Tibial nerve (tissue), 4 donors: ENCODE data around the gene SCRN1.

Experiments
- EP300 ChIP-seq, 2 donors: sonication (generic); formaldehyde crosslinking; IDR thresholded peaks; one replicate each; pipeline ENCODE4 v1.6.1; 2017; ENCODE audit warnings: antibody characterized with exemption in 2 of 2, mild to moderate bottlenecking in 1 of 2
- POLR2A ChIP-seq, 2 donors: fragments of 450-650 bp; IDR thresholded peaks; one replicate each; pipeline ENCODE4 v1.6.1; 2017; ENCODE audit warnings: antibody characterized with exemption in 2 of 2, mild to moderate bottlenecking in 2 of 2, moderate library complexity in 2 of 2
- TF ChIP-seq, protein P1 (sequence below), 5 experiments: fragments of 200-600 bp in 3 of 5; fragments of 450-650 bp in 2 of 5; sonication (generic) in 3 of 5; IDR thresholded peaks; one replicate each; pipeline ENCODE4 v1.5.1; 2016 to 2019; ENCODE audit warnings: antibody characterized with exemption in 5 of 5, mild to moderate bottlenecking in 3 of 5, moderate library complexity in 2 of 5

GRCh38 chr7:29914180-29914579 lies 75.4 kb downstream of the SCRN1 start:
- TF ChIP-seq, protein P1, sequence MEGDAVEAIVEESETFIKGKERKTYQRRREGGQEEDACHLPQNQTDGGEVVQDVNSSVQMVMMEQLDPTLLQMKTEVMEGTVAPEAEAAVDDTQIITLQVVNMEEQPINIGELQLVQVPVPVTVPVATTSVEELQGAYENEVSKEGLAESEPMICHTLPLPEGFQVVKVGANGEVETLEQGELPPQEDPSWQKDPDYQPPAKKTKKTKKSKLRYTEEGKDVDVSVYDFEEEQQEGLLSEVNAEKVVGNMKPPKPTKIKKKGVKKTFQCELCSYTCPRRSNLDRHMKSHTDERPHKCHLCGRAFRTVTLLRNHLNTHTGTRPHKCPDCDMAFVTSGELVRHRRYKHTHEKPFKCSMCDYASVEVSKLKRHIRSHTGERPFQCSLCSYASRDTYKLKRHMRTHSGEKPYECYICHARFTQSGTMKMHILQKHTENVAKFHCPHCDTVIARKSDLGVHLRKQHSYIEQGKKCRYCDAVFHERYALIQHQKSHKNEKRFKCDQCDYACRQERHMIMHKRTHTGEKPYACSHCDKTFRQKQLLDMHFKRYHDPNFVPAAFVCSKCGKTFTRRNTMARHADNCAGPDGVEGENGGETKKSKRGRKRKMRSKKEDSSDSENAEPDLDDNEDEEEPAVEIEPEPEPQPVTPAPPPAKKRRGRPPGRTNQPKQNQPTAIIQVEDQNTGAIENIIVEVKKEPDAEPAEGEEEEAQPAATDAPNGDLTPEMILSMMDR (IDR thresholded peaks at IDR 0.05) = no peak
- no peak for TF ChIP-seq EP300 (IDR thresholded peaks at IDR 0.05)
- no peak for TF ChIP-seq POLR2A (IDR thresholded peaks at IDR 0.05)
